MM.1S (cell line): ENCODE data around the gene TMEM178B.
"Not testable (repeated sequence)": the region's sequence is repeated elsewhere in the genome, so short reads cannot be mapped to it uniquely, and the experiment has no call there.

Experiments
- DNase-seq: peaks from one replicate; pipeline ENCODE4 v3.0.0-alpha.2; 2015
- H2AFZ ChIP-seq: fragments of 300-600 bp; sonication (generic); 2 replicates; pipeline ENCODE4 v1.6.0; 2016; ENCODE audit warnings: antibody characterized with exemption, low read length
- H3F3A ChIP-seq: fragments of 300-600 bp; sonication (generic); 2 replicates; pipeline ENCODE4 v1.6.1; 2016; ENCODE audit warnings: mild to moderate bottlenecking, antibody characterized with exemption, low read length, moderate library complexity, mixed read lengths; ENCODE audit not compliant: insufficient read depth
- H3K27ac ChIP-seq: fragments of 300-600 bp; sonication (generic); 2 replicates; pipeline ENCODE4 v1.5.1; 2016; ENCODE audit warnings: mild to moderate bottlenecking, low read length
- H3K27me3 ChIP-seq: fragments of 300-600 bp; sonication (generic); replicated peaks from 2 replicates; pipeline ENCODE4 v1.6.0; 2016; ENCODE audit warnings: low read length; ENCODE audit not compliant: insufficient read depth
- H3K36me3 ChIP-seq: fragments of 300-600 bp; sonication (generic); replicated peaks from 2 replicates; pipeline ENCODE4 v1.6.1; 2016; ENCODE audit warnings: mild to moderate bottlenecking, low read length, mixed read lengths; ENCODE audit not compliant: insufficient read depth
- H3K4me1 ChIP-seq: fragments of 300-600 bp; sonication (generic); 2 replicates; pipeline ENCODE4 v1.6.1; 2016; ENCODE audit warnings: low read length, mixed read lengths
- H3K4me2 ChIP-seq: fragments of 300-600 bp; sonication (generic); 2 replicates; pipeline ENCODE4 v1.6.0; 2016; ENCODE audit warnings: low read depth, low read length
- H3K4me3 ChIP-seq: fragments of 300-600 bp; sonication (generic); 2 replicates; pipeline ENCODE4 v1.5.1; 2016; ENCODE audit warnings: low read length, mixed read lengths
- H3K79me2 ChIP-seq: fragments of 300-600 bp; sonication (generic); 2 replicates; pipeline ENCODE4 v1.6.1; 2016; ENCODE audit warnings: mixed run types, low read length, mixed read lengths
- H3K9ac ChIP-seq: fragments of 300-600 bp; sonication (generic); 2 replicates; pipeline ENCODE4 v1.6.1; 2016; ENCODE audit warnings: low read length, mixed read lengths
- H3K9me2 ChIP-seq: fragments of 300-600 bp; sonication (generic); replicated peaks from 2 replicates; pipeline ENCODE4 v1.6.1; 2016; ENCODE audit warnings: mild to moderate bottlenecking, low read length, mixed read lengths; ENCODE audit not compliant: insufficient read depth
- H3K9me3 ChIP-seq: fragments of 300-600 bp; sonication (generic); replicated peaks from 2 replicates; pipeline ENCODE4 v1.6.1; 2016; ENCODE audit warnings: mild to moderate bottlenecking, low read length, mixed read lengths; ENCODE audit not compliant: insufficient read depth
- H4K20me1 ChIP-seq: fragments of 300-600 bp; sonication (generic); 2 replicates; pipeline ENCODE4 v1.6.1; 2016; ENCODE audit warnings: mild to moderate bottlenecking, low read length, moderate library complexity, mixed read lengths; ENCODE audit not compliant: insufficient read depth
- CTCF ChIP-seq: fragments of 300-600 bp; sonication (generic); IDR thresholded peaks from 2 replicates; pipeline ENCODE4 v1.5.1; 2016; ENCODE audit warnings: antibody characterized with exemption, low read length, mixed read lengths
- EZH2 ChIP-seq: fragments of 300-600 bp; sonication (generic); optimal IDR thresholded peaks from 2 replicates; pipeline ENCODE3; 2017; ENCODE audit warnings: low read depth, mild to moderate bottlenecking, antibody characterized with exemption, low read length, mixed read lengths
- EZH2phosphoT487 ChIP-seq: fragments of 300-600 bp; sonication (generic); IDR thresholded peaks from 2 replicates; pipeline ENCODE4 v1.6.1; 2018; ENCODE audit warnings: antibody characterized with exemption, low read length

Gene TMEM178B

GRCh38 chr7:141028767-141029166 lies 45.1 kb upstream of the TMEM178B start:
- no peak overlapping the region for H3K27ac ChIP-seq
- H3K9me3 ChIP-seq: no peaks in the 10 kb centered on the region
- H3K4me1 ChIP-seq: no peaks in the 10 kb centered on the region
- no peaks in the 10 kb centered on the region for H3K9me2 ChIP-seq
- no peak overlapping the region for H2AFZ ChIP-seq
- no peak overlapping the region for H3K9ac ChIP-seq
- TF ChIP-seq CTCF (no peak), EZH2phosphoT487 (no peak)
- H3K27me3 ChIP-seq: no peaks in the 10 kb centered on the region
- H3F3A ChIP-seq: no peaks in the 10 kb centered on the region
- H3K79me2 ChIP-seq: no peaks in the 10 kb centered on the region
- H4K20me1 ChIP-seq: no peaks in the 10 kb centered on the region
- H3K36me3 ChIP-seq: no peaks in the 10 kb centered on the region
- no peak overlapping the region for H3K4me3 ChIP-seq
- no peak overlapping the region for H3K4me2 ChIP-seq
- DNase-seq: no peak

GRCh38 chr7:141032539-141033323 lies 41.1 kb upstream of the TMEM178B start:
- not testable (repeated sequence) for H4K20me1 ChIP-seq, H3K9ac ChIP-seq, H3K79me2 ChIP-seq, H3K4me2 ChIP-seq, H3K4me3 ChIP-seq, H3K9me3 ChIP-seq, H2AFZ ChIP-seq, H3K27me3 ChIP-seq, H3F3A ChIP-seq, H3K27ac ChIP-seq, DNase-seq, H3K9me2 ChIP-seq, H3K36me3 ChIP-seq, H3K4me1 ChIP-seq

- not testable (repeated sequence) for H3K4me3 ChIP-seq, H3K4me2 ChIP-seq, H3K9ac ChIP-seq, H3F3A ChIP-seq, H3K27me3 ChIP-seq, H4K20me1 ChIP-seq, H3K9me3 ChIP-seq, H3K79me2 ChIP-seq, H3K9me2 ChIP-seq, DNase-seq, H3K4me1 ChIP-seq, H3K27ac ChIP-seq, H3K36me3 ChIP-seq, H2AFZ ChIP-seq
These were observed 35.8 kb upstream of the TMEM178B start for GRCh38 chr7:141038100-141038499.

- Histone ChIP-seq H2AFZ (no peak overlapping the region), H4K20me1 (no peaks in the 10 kb centered on the region), H3K9me3 (no peaks in the 10 kb centered on the region), H3K9ac (no peak overlapping the region), H3K4me1 (no peaks in the 10 kb centered on the region), H3K27ac (no peak overlapping the region), H3F3A (no peaks in the 10 kb centered on the region), H3K9me2 (no peaks in the 10 kb centered on the region), H3K4me3 (no peak overlapping the region), H3K36me3 (no peaks in the 10 kb centered on the region), H3K27me3 (no peaks in the 10 kb centered on the region), H3K4me2 (no peak overlapping the region), H3K79me2 (no peaks in the 10 kb centered on the region)
- no peak for DNase-seq
- TF ChIP-seq CTCF: no peak
- no peak for TF ChIP-seq EZH2phosphoT487
- no peak for TF ChIP-seq EZH2
These were observed 34.5 kb upstream of the TMEM178B start for GRCh38 chr7:141039376-141039775.
